Keratinocyte (primary cell): ENCODE results near the gene SEPTIN1.
"Not testable (repeated sequence)": the region's sequence is repeated elsewhere in the genome, so short reads cannot be mapped to it uniquely, and the experiment has no call there.

Experiments used
- CTCF ChIP-seq, 3 experiments: IDR thresholded peaks in 1 of 3; conservative IDR thresholded peaks in 1 of 3; optimal IDR thresholded peaks in 1 of 3; 2 replicates in 2 of 3; 3 replicates in 1 of 3; pipeline versions ENCODE3 to v1.5.1; 2011; ENCODE audit warnings: low read length in 3 of 3, mild to moderate bottlenecking in 3 of 3, moderate library complexity in 2 of 3, control low read depth in 1 of 3, inconsistent platforms in 1 of 3; ENCODE audit not compliant: insufficient read depth in 2 of 3; ENCODE audit errors: extremely low read depth in 1 of 3
- EZH2 ChIP-seq: IDR thresholded peaks from one replicate; pipeline ENCODE4 v1.6.1; 2012; ENCODE audit warnings: inconsistent platforms, mild to moderate bottlenecking, low read length, moderate library complexity

GRCh38 chr16:30396627-30397026 lies 14.3 kb upstream of the SEPTIN1 start:
- not testable (repeated sequence) for TF ChIP-seq CTCF (optimal IDR thresholded peaks at IDR 0.05 in 1 of 3, IDR thresholded peaks at IDR 0.05 in 1 of 3, conservative IDR thresholded peaks at IDR 0.05 in 1 of 3; ENCODE audit: extremely low read depth in 1 of 3, insufficient read depth in 2 of 3, low read length in 3 of 3); EZH2
